Mesodermal cell (in vitro differentiated cells): ENCODE results near the gene MRPL16.
"Not testable (repeated sequence)": the region's sequence is repeated elsewhere in the genome, so short reads cannot be mapped to it uniquely, and the experiment has no call there.

Experiments
- H3K27ac ChIP-seq: 2 replicates; pipeline ENCODE4 v1.7.0; 2013; ENCODE audit warnings: mild to moderate bottlenecking, low read depth, low read length, moderate library complexity; ENCODE audit not compliant: severe bottlenecking
- H3K36me3 ChIP-seq: 2 replicates; pipeline ENCODE4 v1.7.1; 2013; ENCODE audit warnings: mild to moderate bottlenecking, low read length, moderate library complexity; ENCODE audit not compliant: control insufficient read depth, insufficient read depth
- H3K4me1 ChIP-seq: one replicate; pipeline ENCODE4 v1.7.1; 2013; ENCODE audit warnings: mild to moderate bottlenecking, low read length; ENCODE audit not compliant: insufficient read depth, control insufficient read depth, poor library complexity, severe bottlenecking
- H3K4me3 ChIP-seq: 2 replicates; pipeline ENCODE4 v1.7.0; 2013; ENCODE audit warnings: low read length, control low read depth, mild to moderate bottlenecking; ENCODE audit not compliant: insufficient read depth, poor library complexity, severe bottlenecking; ENCODE audit errors: extremely low read depth
- H3K9me3 ChIP-seq: 2 replicates; pipeline ENCODE4 v1.7.1; 2013; ENCODE audit warnings: mild to moderate bottlenecking, low read length, moderate library complexity; ENCODE audit not compliant: control insufficient read depth
- WGBS, 2 experiments: methylation state at CpG; one replicate each; pipeline ENCODE4 v1.1.5; 2013; ENCODE audit warnings: missing lambda C conversion rate in 2 of 2; ENCODE audit not compliant: insufficient coverage in 2 of 2; 5-methylcytosine and 5-hydroxymethylcytosine counted together

Gene MRPL16

GRCh38 chr11:59842316-59842715 is 31.7 kb upstream of the MRPL16 start:
- Histone ChIP-seq H3K4me1 (no peaks in the 10 kb centered on the region), H3K36me3 (no peaks in the 10 kb centered on the region), H3K9me3 (no peaks in the 10 kb centered on the region), H3K27ac (no peak overlapping the region), H3K4me3 (no peak overlapping the region)
- 85 to 98% methylated on average over 9 to 11 of the region's 12 CpGs for WGBS, 2 experiments

- Histone ChIP-seq H3K36me3 (no peaks in the 10 kb centered on the region), H3K27ac (no peak overlapping the region), H3K4me1 (no peaks in the 10 kb centered on the region), H3K9me3 (no peaks in the 10 kb centered on the region), H3K4me3 (no peak overlapping the region)
- WGBS, 2 experiments: 85 to 88% methylated on average over 2 of the region's 2 CpGs
These were observed 30.9 kb upstream of the MRPL16 start for GRCh38 chr11:59841514-59841913.

GRCh38 chr11:59839615-59840014 is 29.0 kb upstream of the MRPL16 start:
- H3K27ac ChIP-seq: no peak overlapping the region
- no peak overlapping the region for H3K4me3 ChIP-seq

GRCh38 chr11:59833602-59834001 is 23.0 kb upstream of the MRPL16 start:
- no peak overlapping the region for H3K4me3 ChIP-seq
- WGBS, 2 experiments: 92% methylated on average over 2 of the region's 2 CpGs; no CpG with 5 or more reads in 1 of the 2 experiments
- H3K9me3 ChIP-seq: no peaks in the 10 kb centered on the region
- no peaks in the 10 kb centered on the region for H3K36me3 ChIP-seq
- H3K4me1 ChIP-seq: no peaks in the 10 kb centered on the region
- H3K27ac ChIP-seq: no peak overlapping the region

More at GRCh38 chr11:59839615-59840014, 29.0 kb upstream of the MRPL16 start:
- Histone ChIP-seq H3K9me3 (no peaks in the 10 kb centered on the region), H3K36me3 (no peaks in the 10 kb centered on the region), H3K4me1 (no peaks in the 10 kb centered on the region)

- WGBS, 2 experiments: 73 to 95% methylated on average over 2 to 3 of the region's 3 CpGs
These were observed 18.8 kb upstream of the MRPL16 start for GRCh38 chr11:59829358-59829757.

GRCh38 chr11:59822989-59823566 is 12.5 kb upstream of the MRPL16 start:
- Histone ChIP-seq H3K4me3 (no peak overlapping the region), H3K4me1 (no peaks in the 10 kb centered on the region), H3K27ac (no peak overlapping the region), H3K36me3 (no peaks in the 10 kb centered on the region), H3K9me3 (no peaks in the 10 kb centered on the region)
- WGBS, 2 experiments: 59 to 64% methylated on average over 6 of the region's 9 CpGs

More at GRCh38 chr11:59829358-59829757, 18.8 kb upstream of the MRPL16 start:
- no peak overlapping the region for H3K27ac ChIP-seq
- no peaks in the 10 kb centered on the region for H3K4me1 ChIP-seq
- H3K36me3 ChIP-seq: no peaks in the 10 kb centered on the region
- no peaks in the 10 kb centered on the region for H3K9me3 ChIP-seq
- no peak overlapping the region for H3K4me3 ChIP-seq

GRCh38 chr11:59818572-59818971 is 8.0 kb upstream of the MRPL16 start:
- WGBS, 2 experiments: 90% methylated on average over 3 of the region's 4 CpGs; no CpG with 5 or more reads in 1 of the 2 experiments

GRCh38 chr11:59816434-59816833 is 5.9 kb upstream of the MRPL16 start:
- not testable (repeated sequence) for H3K36me3 ChIP-seq, H3K27ac ChIP-seq, H3K9me3 ChIP-seq, H3K4me1 ChIP-seq, H3K4me3 ChIP-seq
- no CpG with 5 or more reads among the region's 1 CpG for WGBS, 2 experiments

More at GRCh38 chr11:59818572-59818971, 8.0 kb upstream of the MRPL16 start:
- Histone ChIP-seq H3K9me3 (no peaks in the 10 kb centered on the region), H3K27ac (no peak overlapping the region), H3K36me3 (no peaks in the 10 kb centered on the region), H3K4me3 (no peak overlapping the region), H3K4me1 (no peaks in the 10 kb centered on the region)

- Histone ChIP-seq H3K27ac (no peak overlapping the region), H3K9me3 (no peaks in the 10 kb centered on the region), H3K4me3 (no peak overlapping the region), H3K4me1 (no peaks in the 10 kb centered on the region), H3K36me3 (no peaks in the 10 kb centered on the region)
- WGBS, 2 experiments: no CpG with 5 or more reads among the region's 1 CpG
These were observed 5.2 kb upstream of the MRPL16 start for GRCh38 chr11:59815754-59816153.

GRCh38 chr11:59814021-59814420 is 3.4 kb upstream of the MRPL16 start:
- H3K36me3 ChIP-seq: no peaks in the 10 kb centered on the region
- H3K4me3 ChIP-seq: no peak overlapping the region
- no peak overlapping the region for H3K27ac ChIP-seq
- no CpG with 5 or more reads among the region's 1 CpG for WGBS, 2 experiments
- peaks cover 4% of the 10 kb centered on the region for H3K4me1 ChIP-seq
- H3K9me3 ChIP-seq: no peaks in the 10 kb centered on the region

GRCh38 chr11:59813364-59813763 is 2.8 kb upstream of the MRPL16 start:
- Histone ChIP-seq H3K27ac (no peak overlapping the region), H3K4me1 (peaks cover 4% of the 10 kb centered on the region), H3K36me3 (peaks cover 3% of the 10 kb centered on the region), H3K9me3 (no peaks in the 10 kb centered on the region), H3K4me3 (no peak overlapping the region)
- 100% methylated on average over 1 of the region's 1 CpG; no CpG with 5 or more reads in 1 of the 2 experiments for WGBS, 2 experiments
